HG02870 (cell line): Measurements from ENCODE around the gene RNU5D-1.
"Not testable (repeated sequence)": the region's sequence is repeated elsewhere in the genome, so short reads cannot be mapped to it uniquely, and the experiment has no call there.

Experiments used
- ATAC-seq: cut with Tn5 transposase; IDR thresholded peaks from one replicate; pipeline ENCODE4 v1.9.1; 2021; ENCODE audit warnings: mild to moderate bottlenecking, moderate library complexity; ENCODE audit not compliant: unreplicated experiment

The RNU5D-1 gene

GRCh38 chr1:44701141-44701573 lies 29.8 kb downstream of the RNU5D-1 start:
- no peak for ATAC-seq

- no peak for ATAC-seq
These were observed 30.4 kb downstream of the RNU5D-1 start for GRCh38 chr1:44700573-44700972.

- ATAC-seq: not testable (repeated sequence)
These were observed 31.6 kb downstream of the RNU5D-1 start for GRCh38 chr1:44699375-44699774.

GRCh38 chr1:44698138-44698537 lies 32.8 kb downstream of the RNU5D-1 start:
- no peak for ATAC-seq

GRCh38 chr1:44696789-44697345 lies 34.1 kb downstream of the RNU5D-1 start:
- ATAC-seq: no peak

GRCh38 chr1:44696101-44696500 lies 34.9 kb downstream of the RNU5D-1 start:
- ATAC-seq: no peak

- ATAC-seq: no peak
These were observed 35.3 kb downstream of the RNU5D-1 start for GRCh38 chr1:44695671-44696070.

GRCh38 chr1:44694863-44695478 lies 36.0 kb downstream of the RNU5D-1 start:
- peak; percentile 61 for ATAC-seq

GRCh38 chr1:44693900-44694299 lies 37.1 kb downstream of the RNU5D-1 start:
- ATAC-seq: no peak

GRCh38 chr1:44693159-44693558 lies 37.8 kb downstream of the RNU5D-1 start:
- ATAC-seq: no peak

GRCh38 chr1:44689447-44689765 lies 41.6 kb downstream of the RNU5D-1 start:
- ATAC-seq: no peak

- ATAC-seq: no peak
These were observed 42.1 kb downstream of the RNU5D-1 start for GRCh38 chr1:44688760-44689446.

- no peak for ATAC-seq
These were observed 45.1 kb downstream of the RNU5D-1 start for GRCh38 chr1:44685881-44686280.

- ATAC-seq: no peak
These were observed 45.8 kb downstream of the RNU5D-1 start for GRCh38 chr1:44685218-44685617.

GRCh38 chr1:44684525-44684924 lies 46.4 kb downstream of the RNU5D-1 start:
- peak; percentile 81 for ATAC-seq

GRCh38 chr1:44682883-44683265 lies 48.1 kb downstream of the RNU5D-1 start:
- no peak for ATAC-seq

- ATAC-seq: no peak
These were observed 48.8 kb downstream of the RNU5D-1 start for GRCh38 chr1:44681905-44682882.
